Superior temporal gyrus (tissue), 1 donor: ENCODE measurements around the gene FCRL6.

Experiments used
- DNase-seq: peaks from one replicate; pipeline ENCODE4 v3.0.0-alpha.2; 2016; ENCODE audit errors: extremely low spot score

FCRL6 gene

GRCh38 chr1:159835356-159835755 lies 33.2 kb downstream of the FCRL6 start:
- DNase-seq, result no peak

- no peak for DNase-seq
Measured at GRCh38 chr1:159835862-159836525, 33.8 kb downstream of the FCRL6 start.

GRCh38 chr1:159838715-159839114 lies 36.6 kb downstream of the FCRL6 start:
- no peak for DNase-seq

- no peak for DNase-seq
Measured at GRCh38 chr1:159839116-159839849, 37.1 kb downstream of the FCRL6 start.

GRCh38 chr1:159841749-159842148 lies 39.6 kb downstream of the FCRL6 start:
- no peak for DNase-seq

- no peak for DNase-seq
Measured at GRCh38 chr1:159843459-159843858, 41.3 kb downstream of the FCRL6 start.

GRCh38 chr1:159845751-159846629 lies 43.8 kb downstream of the FCRL6 start:
- DNase-seq, result no peak

- no peak for DNase-seq
Measured at GRCh38 chr1:159847231-159847630, 45.1 kb downstream of the FCRL6 start.

GRCh38 chr1:159848326-159848725 lies 46.2 kb downstream of the FCRL6 start:
- no peak for DNase-seq

- no peak for DNase-seq
Measured at GRCh38 chr1:159849626-159850366, 47.6 kb downstream of the FCRL6 start.

GRCh38 chr1:159851407-159851806 lies 49.2 kb downstream of the FCRL6 start:
- no peak for DNase-seq

GRCh38 chr1:159853417-159854115 lies 51.4 kb downstream of the FCRL6 start:
- DNase-seq, result peak; percentile 15

GRCh38 chr1:159854116-159854692 lies 52.0 kb downstream of the FCRL6 start:
- peak; percentile 71 for DNase-seq

GRCh38 chr1:159854693-159855192 lies 52.6 kb downstream of the FCRL6 start:
- peak; percentile 62 for DNase-seq

GRCh38 chr1:159855709-159856108 lies 53.5 kb downstream of the FCRL6 start:
- DNase-seq, result no peak

GRCh38 chr1:159856576-159856975 lies 54.4 kb downstream of the FCRL6 start:
- no peak for DNase-seq

GRCh38 chr1:159857889-159858288 lies 55.7 kb downstream of the FCRL6 start:
- no peak for DNase-seq

- DNase-seq, result no peak
Measured at GRCh38 chr1:159859767-159860322, 57.7 kb downstream of the FCRL6 start.

- DNase-seq, result no peak
Measured at GRCh38 chr1:159860456-159860855, 58.3 kb downstream of the FCRL6 start.

- no peak for DNase-seq
Measured at GRCh38 chr1:159861218-159861617, 59.1 kb downstream of the FCRL6 start.
